ENCODE measurements around the gene RYR3. TPM values are rescaled to one million over a fixed set of nuclear protein-coding genes. Genes with fewer than 3 reads are reported as not detected.

Gene RYR3
- total RNA-seq, 1 donor from 2014 or later, result 1.5 TPM

DNA sequence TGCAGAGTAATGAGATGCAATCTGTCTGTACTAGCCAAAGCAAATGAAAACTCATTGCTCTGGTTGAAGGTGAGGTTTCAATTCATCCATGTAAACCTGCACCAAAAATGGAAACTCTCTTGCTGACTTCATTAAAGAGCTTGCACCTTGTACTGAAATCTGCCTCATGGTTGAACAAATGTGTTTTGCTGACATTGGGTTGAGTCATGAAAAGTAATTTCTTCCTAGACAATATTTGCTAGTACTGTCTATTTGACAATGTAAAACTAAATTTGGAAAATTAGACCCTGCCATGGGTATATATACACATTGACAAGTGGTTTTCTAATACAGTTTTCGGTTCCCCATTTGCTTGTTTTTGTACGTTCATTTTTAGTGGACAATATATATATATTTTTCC, 33.3 kb downstream of the RYR3 start:
- no peak for DNase-seq (ENCODE audit: low read depth)
- Histone ChIP-seq H3K36me3 (ENCODE audit: insufficient read depth, low read length) (no peaks in the 10 kb centered on the region), H2AFZ (ENCODE audit: low read depth, low read length) (no peak overlapping the region), H3K4me3 (ENCODE audit: insufficient read depth, low read depth, low read length) (no peak overlapping the region), H3K4me1 (ENCODE audit: insufficient read depth, low read length) (no peaks in the 10 kb centered on the region), H3K9me3 (ENCODE audit: insufficient read depth, low read depth, low read length) (no peaks in the 10 kb centered on the region), H3K9ac (ENCODE audit: low read length) (no peak overlapping the region), H3K4me2 (ENCODE audit: low read length) (no peak overlapping the region), H3K27ac (ENCODE audit: low read depth, low read length) (no peak overlapping the region), H4K20me1 (ENCODE audit: insufficient read depth, low read length) (no peaks in the 10 kb centered on the region), H3K27me3 (ENCODE audit: insufficient read depth, low read length) (no peaks in the 10 kb centered on the region), H3K79me2 (ENCODE audit: insufficient read depth, low read length) (no peaks in the 10 kb centered on the region)
- Mint-ChIP-seq H3K4me1 (ENCODE audit: low read depth, unreplicated experiment) (no peaks in the 10 kb centered on the region), H3K9me3 (ENCODE audit: unreplicated experiment) (peaks cover 3% of the 10 kb centered on the region), H3K27ac (ENCODE audit: unreplicated experiment) (no peak overlapping the region), H3K4me3 (ENCODE audit: unreplicated experiment) (no peak overlapping the region), H3K27me3 (ENCODE audit: low read depth, unreplicated experiment) (no peaks in the 10 kb centered on the region), H3K36me3 (ENCODE audit: low read depth, unreplicated experiment) (no peaks in the 10 kb centered on the region)
- TF ChIP-seq, protein P1, sequence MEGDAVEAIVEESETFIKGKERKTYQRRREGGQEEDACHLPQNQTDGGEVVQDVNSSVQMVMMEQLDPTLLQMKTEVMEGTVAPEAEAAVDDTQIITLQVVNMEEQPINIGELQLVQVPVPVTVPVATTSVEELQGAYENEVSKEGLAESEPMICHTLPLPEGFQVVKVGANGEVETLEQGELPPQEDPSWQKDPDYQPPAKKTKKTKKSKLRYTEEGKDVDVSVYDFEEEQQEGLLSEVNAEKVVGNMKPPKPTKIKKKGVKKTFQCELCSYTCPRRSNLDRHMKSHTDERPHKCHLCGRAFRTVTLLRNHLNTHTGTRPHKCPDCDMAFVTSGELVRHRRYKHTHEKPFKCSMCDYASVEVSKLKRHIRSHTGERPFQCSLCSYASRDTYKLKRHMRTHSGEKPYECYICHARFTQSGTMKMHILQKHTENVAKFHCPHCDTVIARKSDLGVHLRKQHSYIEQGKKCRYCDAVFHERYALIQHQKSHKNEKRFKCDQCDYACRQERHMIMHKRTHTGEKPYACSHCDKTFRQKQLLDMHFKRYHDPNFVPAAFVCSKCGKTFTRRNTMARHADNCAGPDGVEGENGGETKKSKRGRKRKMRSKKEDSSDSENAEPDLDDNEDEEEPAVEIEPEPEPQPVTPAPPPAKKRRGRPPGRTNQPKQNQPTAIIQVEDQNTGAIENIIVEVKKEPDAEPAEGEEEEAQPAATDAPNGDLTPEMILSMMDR (IDR thresholded peaks at IDR 0.05; ENCODE audit: insufficient read depth, low read depth, low read length), result no peak
- TF ChIP-seq EZH2 (IDR thresholded peaks at IDR 0.05; ENCODE audit: insufficient read depth, low read length), result no peak
- no peak for FAIRE-seq

DNA sequence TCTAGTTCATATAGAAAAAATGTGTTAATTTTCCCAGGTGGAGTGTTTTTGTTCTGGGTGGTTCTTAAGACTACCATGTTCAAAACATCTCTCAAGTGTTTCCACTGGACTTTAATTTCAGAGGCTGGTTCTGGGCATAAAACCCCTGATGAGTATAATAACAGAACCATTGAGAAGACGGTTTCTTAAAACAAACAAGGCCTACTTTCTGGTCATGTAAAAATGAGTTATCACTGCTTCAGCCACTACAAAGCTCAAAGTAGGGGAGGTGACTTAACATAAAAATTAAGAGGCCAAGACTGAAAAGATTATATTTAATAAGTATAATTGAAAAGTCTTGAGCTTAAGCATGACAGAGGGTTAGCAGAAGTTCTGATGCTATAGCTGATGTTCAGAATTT, 33.8 kb downstream of the RYR3 start:
- Histone ChIP-seq H3K36me3 (ENCODE audit: insufficient read depth, low read length) (no peaks in the 10 kb centered on the region), H3K4me3 (ENCODE audit: insufficient read depth, low read depth, low read length) (no peak overlapping the region), H3K27ac (ENCODE audit: low read depth, low read length) (no peak overlapping the region), H3K4me2 (ENCODE audit: low read length) (no peak overlapping the region), H3K9ac (ENCODE audit: low read length) (no peak overlapping the region), H3K27me3 (ENCODE audit: insufficient read depth, low read length) (no peaks in the 10 kb centered on the region), H3K9me3 (ENCODE audit: insufficient read depth, low read depth, low read length) (no peaks in the 10 kb centered on the region), H4K20me1 (ENCODE audit: insufficient read depth, low read length) (no peaks in the 10 kb centered on the region), H3K4me1 (ENCODE audit: insufficient read depth, low read length) (no peaks in the 10 kb centered on the region), H2AFZ (ENCODE audit: low read depth, low read length) (no peak overlapping the region), H3K79me2 (ENCODE audit: insufficient read depth, low read length) (no peaks in the 10 kb centered on the region)
- Mint-ChIP-seq H3K27me3 (ENCODE audit: low read depth, unreplicated experiment) (no peaks in the 10 kb centered on the region), H3K4me3 (ENCODE audit: unreplicated experiment) (no peak overlapping the region), H3K27ac (ENCODE audit: unreplicated experiment) (no peak overlapping the region), H3K4me1 (ENCODE audit: low read depth, unreplicated experiment) (no peaks in the 10 kb centered on the region), H3K36me3 (ENCODE audit: low read depth, unreplicated experiment) (no peaks in the 10 kb centered on the region), H3K9me3 (ENCODE audit: unreplicated experiment) (no peaks in the 10 kb centered on the region)
- DNase-seq (ENCODE audit: low read depth) (no peak), FAIRE-seq (no peak)
- TF ChIP-seq, protein P1 (IDR thresholded peaks at IDR 0.05; ENCODE audit: insufficient read depth, low read depth, low read length), result no peak
- TF ChIP-seq EZH2 (IDR thresholded peaks at IDR 0.05; ENCODE audit: insufficient read depth, low read length), result no peak

DNA sequence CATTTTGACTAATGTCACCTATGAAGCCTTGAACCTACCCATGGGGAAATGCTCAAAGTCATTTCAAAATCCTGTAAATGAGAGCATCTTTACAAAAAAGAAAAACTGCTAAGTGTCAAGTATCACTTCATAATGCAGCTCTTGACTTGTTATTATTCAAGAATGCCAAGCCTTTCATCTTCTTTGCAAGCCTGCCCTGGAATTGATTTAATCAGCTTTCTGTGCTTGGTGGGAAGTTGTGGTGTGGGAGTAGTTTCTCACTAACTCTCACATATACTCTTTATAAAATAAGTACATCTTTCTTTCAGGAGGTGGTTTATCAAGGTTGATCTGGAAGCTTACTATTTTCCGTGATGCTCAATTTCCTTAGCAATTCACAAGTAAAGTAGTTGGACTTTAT, 43.6 kb downstream of the RYR3 start:
- H3K27me3 ChIP-seq (ENCODE audit: insufficient read depth, low read length), result peaks cover 4% of the 10 kb centered on the region
- H3K27ac ChIP-seq (ENCODE audit: low read depth, low read length), result no peak overlapping the region
- DNase-seq (ENCODE audit: low read depth) (no peak), FAIRE-seq (no peak)
- no peaks in the 10 kb centered on the region for H3K36me3 ChIP-seq (ENCODE audit: insufficient read depth, low read length)
- H3K4me2 ChIP-seq (ENCODE audit: low read length), result no peak overlapping the region
- no peaks in the 10 kb centered on the region for H3K9me3 ChIP-seq (ENCODE audit: insufficient read depth, low read depth, low read length)
- peaks cover 6% of the 10 kb centered on the region for H3K27me3 Mint-ChIP-seq (ENCODE audit: low read depth, unreplicated experiment)
- TF ChIP-seq EZH2 (IDR thresholded peaks at IDR 0.05; ENCODE audit: insufficient read depth, low read length), result no peak
- TF ChIP-seq, protein P1 (IDR thresholded peaks at IDR 0.05; ENCODE audit: insufficient read depth, low read depth, low read length), result no peak
- H3K9me3 Mint-ChIP-seq (ENCODE audit: unreplicated experiment), result no peaks in the 10 kb centered on the region
- no peaks in the 10 kb centered on the region for H3K79me2 ChIP-seq (ENCODE audit: insufficient read depth, low read length)
- no peak overlapping the region for H3K4me3 ChIP-seq (ENCODE audit: insufficient read depth, low read depth, low read length)
- peaks cover 3% of the 10 kb centered on the region for H3K36me3 Mint-ChIP-seq (ENCODE audit: low read depth, unreplicated experiment)
- H3K4me3 Mint-ChIP-seq (ENCODE audit: unreplicated experiment), result no peak overlapping the region
- H4K20me1 ChIP-seq (ENCODE audit: insufficient read depth, low read length), result no peaks in the 10 kb centered on the region
- H3K4me1 ChIP-seq (ENCODE audit: insufficient read depth, low read length), result no peaks in the 10 kb centered on the region
- H2AFZ ChIP-seq (ENCODE audit: low read depth, low read length), result no peak overlapping the region
- peaks cover 14% of the 10 kb centered on the region for H3K4me1 Mint-ChIP-seq (ENCODE audit: low read depth, unreplicated experiment)
- H3K9ac ChIP-seq (ENCODE audit: low read length), result no peak overlapping the region
- H3K27ac Mint-ChIP-seq (ENCODE audit: unreplicated experiment), result no peak overlapping the region

Data from astrocyte (in vitro differentiated cells and primary cell).